ENCODE data around the gene GMCL2. TPM values are rescaled to one million over a fixed set of nuclear protein-coding genes. Genes with fewer than 3 reads are reported as not detected.

Gene GMCL2, protein sequence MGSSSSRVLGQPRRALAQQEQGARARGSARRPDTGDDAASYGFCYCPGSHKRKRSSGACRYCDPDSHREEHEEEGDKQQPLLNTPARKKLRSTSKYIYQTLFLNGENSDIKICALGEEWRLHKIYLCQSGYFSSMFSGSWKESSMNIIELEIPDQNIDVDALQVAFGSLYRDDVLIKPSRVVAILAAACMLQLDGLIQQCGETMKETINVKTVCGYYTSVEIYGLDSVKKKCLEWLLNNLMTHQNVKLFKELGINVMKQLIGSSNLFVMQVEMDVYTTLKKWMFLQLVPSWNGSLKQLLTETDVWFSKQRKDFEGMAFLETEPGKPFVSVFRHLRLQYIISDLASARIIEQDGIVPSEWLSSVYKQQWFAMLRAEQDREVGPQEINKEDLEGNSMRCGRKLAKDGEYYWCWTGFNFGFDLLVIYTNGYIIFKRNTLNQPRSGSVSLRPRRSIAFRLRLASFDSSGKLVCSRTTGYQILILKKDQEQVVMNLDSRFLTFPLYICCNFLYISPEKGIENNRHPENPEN
- not detected for total RNA-seq
- long read RNA-seq, result 0 reads

DNA sequence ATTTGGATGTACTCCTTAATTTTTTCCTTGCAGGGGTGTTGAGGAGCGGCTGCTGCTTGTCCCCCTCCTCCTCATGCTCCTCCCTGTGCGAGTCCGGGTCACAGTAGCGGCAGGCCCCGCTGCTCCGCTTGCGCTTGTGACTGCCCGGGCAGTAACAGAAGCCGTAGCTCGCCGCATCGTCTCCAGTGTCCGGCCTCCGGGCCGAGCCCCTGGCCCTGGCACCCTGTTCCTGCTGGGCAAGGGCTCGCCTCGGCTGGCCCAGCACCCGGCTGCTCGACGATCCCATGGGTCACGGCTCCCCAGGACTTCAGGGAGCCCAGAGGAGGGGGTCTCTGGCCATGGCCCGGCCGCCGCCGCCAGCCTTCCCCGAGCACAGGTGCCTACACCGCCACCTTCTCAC, at the start of gene GMCL2:
GMCL2 (minus strand) TSS at position 358 of the 400 bp plus-strand sequence; CDS start at position 286, 72 bp downstream.
- TF ChIP-seq, protein P1, sequence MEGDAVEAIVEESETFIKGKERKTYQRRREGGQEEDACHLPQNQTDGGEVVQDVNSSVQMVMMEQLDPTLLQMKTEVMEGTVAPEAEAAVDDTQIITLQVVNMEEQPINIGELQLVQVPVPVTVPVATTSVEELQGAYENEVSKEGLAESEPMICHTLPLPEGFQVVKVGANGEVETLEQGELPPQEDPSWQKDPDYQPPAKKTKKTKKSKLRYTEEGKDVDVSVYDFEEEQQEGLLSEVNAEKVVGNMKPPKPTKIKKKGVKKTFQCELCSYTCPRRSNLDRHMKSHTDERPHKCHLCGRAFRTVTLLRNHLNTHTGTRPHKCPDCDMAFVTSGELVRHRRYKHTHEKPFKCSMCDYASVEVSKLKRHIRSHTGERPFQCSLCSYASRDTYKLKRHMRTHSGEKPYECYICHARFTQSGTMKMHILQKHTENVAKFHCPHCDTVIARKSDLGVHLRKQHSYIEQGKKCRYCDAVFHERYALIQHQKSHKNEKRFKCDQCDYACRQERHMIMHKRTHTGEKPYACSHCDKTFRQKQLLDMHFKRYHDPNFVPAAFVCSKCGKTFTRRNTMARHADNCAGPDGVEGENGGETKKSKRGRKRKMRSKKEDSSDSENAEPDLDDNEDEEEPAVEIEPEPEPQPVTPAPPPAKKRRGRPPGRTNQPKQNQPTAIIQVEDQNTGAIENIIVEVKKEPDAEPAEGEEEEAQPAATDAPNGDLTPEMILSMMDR (IDR thresholded peaks at IDR 0.05), result no peak
- TF ChIP-seq POLR2A (IDR thresholded peaks at IDR 0.05), result no peak
- intact Hi-C loops (cut with DNase I), result no loop called here
- no peak for DNase-seq

DNA sequence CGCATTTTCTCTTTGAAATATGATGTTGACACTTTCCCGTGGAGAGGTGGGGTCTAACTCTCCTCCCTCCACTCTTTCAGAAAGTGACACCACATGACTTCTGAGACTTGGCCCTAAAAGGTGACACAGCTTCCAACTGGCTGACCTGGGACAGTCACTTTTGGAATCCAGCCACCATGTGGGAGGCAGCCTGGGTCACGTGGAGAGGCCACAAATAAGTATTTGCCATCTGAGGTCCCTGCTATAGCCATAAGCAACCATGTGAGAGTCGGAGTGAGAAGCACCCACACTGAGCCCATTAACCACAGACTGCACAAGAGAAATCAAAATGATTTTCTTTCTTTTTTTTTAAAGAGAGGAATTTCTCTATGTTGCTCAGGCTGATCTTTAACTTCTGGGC, 49.5 kb upstream of the GMCL2 start:
- 15% methylated on average over 4 of the region's 4 CpGs for WGBS (ENCODE audit: insufficient coverage, low coverage, low lambda C conversion rate, missing lambda C conversion rate)

More for the DNA sequence above, at the start of gene GMCL2:
- Histone ChIP-seq H3K4me3 (no peak within 1 kb of the TSS), H3K9me3 (no peaks in the 10 kb centered on the region), H3K27me3 (no peaks in the 10 kb centered on the region), H3K4me1 (peaks cover 0 to 3% (median 0%) of the 10 kb centered on the region in 4 donors), H3K36me3 (no peaks in the 10 kb centered on the region), H3K27ac (no peak within 1 kb of the TSS)
- WGBS (ENCODE audit: insufficient coverage, low coverage, low lambda C conversion rate, missing lambda C conversion rate), result 82% methylated on average over 3 of the region's 27 CpGs
- ATAC-seq, result peak in 1 of 4 donors; percentile 44

DNA sequence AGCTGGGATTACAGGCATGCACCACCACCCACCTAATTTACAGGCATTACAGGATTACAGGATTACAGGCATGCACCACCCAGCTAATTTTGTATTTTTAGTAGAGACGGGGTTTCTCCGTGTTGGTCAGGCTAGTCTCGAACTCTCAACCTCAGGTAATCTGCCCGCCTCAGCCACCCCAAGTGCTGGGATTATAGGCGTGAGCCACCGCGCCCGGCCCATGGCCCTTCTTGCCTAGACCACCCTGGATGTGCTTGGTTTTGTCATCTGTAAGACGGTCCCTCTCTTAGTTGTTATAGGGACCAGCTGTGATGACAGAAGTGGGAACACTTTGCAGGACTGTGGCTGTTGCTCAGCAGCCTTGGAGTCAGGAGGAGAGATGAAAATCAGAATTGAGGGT, 49.0 kb upstream of the GMCL2 start:
- Histone ChIP-seq H3K36me3 (no peaks in the 10 kb centered on the region), H3K27ac (peak overlapping the region; percentile 8 to 30 (median 29)), H3K9me3 (no peaks in the 10 kb centered on the region), H3K4me1 (peaks cover 0 to 66% (median 35%) of the 10 kb centered on the region in 4 donors), H3K27me3 (no peaks in the 10 kb centered on the region), H3K4me3 (no peak overlapping the region)
- DNase-seq (peak in 1 of 3 donors; percentile 42), ATAC-seq (no peak)
- TF ChIP-seq POLR2A (IDR thresholded peaks at IDR 0.05), result no peak
- TF ChIP-seq, protein P1 (IDR thresholded peaks at IDR 0.05), result no peak
- WGBS (ENCODE audit: insufficient coverage, low coverage, low lambda C conversion rate, missing lambda C conversion rate), result 73% methylated on average over 3 of the region's 9 CpGs
- intact Hi-C loops (cut with DNase I), result no loop called here

More for the DNA sequence above, 49.5 kb upstream of the GMCL2 start:
- peak; percentile 66 for TF ChIP-seq POLR2A (IDR thresholded peaks at IDR 0.05)
- TF ChIP-seq, protein P1 (IDR thresholded peaks at IDR 0.05), result no peak
- intact Hi-C loops (cut with DNase I), result no loop called here
- no peaks in the 10 kb centered on the region for H3K27me3 ChIP-seq
- DNase-seq (peak; percentile 80 to 93 (median 88)), ATAC-seq (peak; percentile 35 to 62 (median 38))
- peak overlapping the region; percentile 30 to 53 (median 33) for H3K27ac ChIP-seq
- no peak overlapping the region for H3K4me3 ChIP-seq
- no peaks in the 10 kb centered on the region for H3K36me3 ChIP-seq
- peaks cover 0 to 61% (median 34%) of the 10 kb centered on the region in 4 donors for H3K4me1 ChIP-seq
- no peaks in the 10 kb centered on the region for H3K9me3 ChIP-seq

DNA sequence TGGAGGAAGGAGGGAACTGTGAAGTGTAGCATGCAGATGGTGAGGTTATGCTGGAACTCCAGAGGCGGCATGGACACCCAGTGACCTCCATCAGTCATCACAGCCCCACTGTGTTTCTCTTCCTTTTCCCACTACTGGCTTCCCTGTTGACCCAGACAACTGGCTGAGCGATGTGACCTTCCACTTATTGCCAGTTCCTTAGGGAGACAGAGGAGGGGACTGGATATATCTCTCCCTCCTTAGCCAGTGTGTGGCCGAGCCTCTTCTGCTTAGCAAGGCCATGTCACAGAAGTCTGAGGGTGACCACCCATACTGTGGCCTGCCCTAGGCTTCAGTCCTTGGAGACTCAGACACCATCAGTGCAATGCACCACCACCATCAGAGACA, 48.4 kb upstream of the GMCL2 start:
- Histone ChIP-seq H3K36me3 (no peaks in the 10 kb centered on the region), H3K9me3 (no peaks in the 10 kb centered on the region), H3K27ac (no peak overlapping the region), H3K4me1 (peaks cover 0 to 71% (median 37%) of the 10 kb centered on the region in 4 donors), H3K27me3 (no peaks in the 10 kb centered on the region), H3K4me3 (no peak overlapping the region)
- ATAC-seq, result no peak
- TF ChIP-seq, protein P1 (IDR thresholded peaks at IDR 0.05), result no peak
- no peak for TF ChIP-seq POLR2A (IDR thresholded peaks at IDR 0.05)
- peak in 1 of 3 donors; percentile 18 for DNase-seq
- WGBS (ENCODE audit: insufficient coverage, low coverage, low lambda C conversion rate, missing lambda C conversion rate), result 49% methylated on average over 3 of the region's 3 CpGs
- intact Hi-C loops (cut with DNase I), result no loop called here

Data from right lobe of liver (tissue), 6 donors.